Kidney glomerular epithelial cell (primary cell): ENCODE results near the gene PIP5K1B.

ENCODE experiments used
- DNase-seq: peaks from one replicate; lab custom pipeline; 2025; lab: John Stamatoyannopoulos, UW

Gene PIP5K1B

DNA sequence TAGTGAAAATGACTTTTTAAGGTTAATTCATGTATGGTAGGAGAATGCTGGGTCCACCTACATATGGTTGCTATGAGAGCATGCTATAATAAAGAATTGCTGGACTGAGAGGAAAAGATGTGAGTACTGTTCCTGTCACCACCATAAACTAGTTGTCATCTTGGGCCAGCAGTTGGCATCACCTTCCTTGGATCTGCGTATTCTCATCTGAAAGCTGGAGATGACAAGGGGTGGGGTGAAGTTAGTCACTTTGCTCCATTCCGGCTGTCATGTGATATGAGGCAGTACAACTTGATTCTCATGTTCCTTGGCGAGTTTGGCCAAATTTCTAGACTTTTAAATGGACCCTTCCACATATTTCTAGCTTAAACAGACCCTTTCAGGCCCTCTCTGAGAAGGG is 33.3 kb downstream of the PIP5K1B start:
- DNase-seq = no peak

DNA sequence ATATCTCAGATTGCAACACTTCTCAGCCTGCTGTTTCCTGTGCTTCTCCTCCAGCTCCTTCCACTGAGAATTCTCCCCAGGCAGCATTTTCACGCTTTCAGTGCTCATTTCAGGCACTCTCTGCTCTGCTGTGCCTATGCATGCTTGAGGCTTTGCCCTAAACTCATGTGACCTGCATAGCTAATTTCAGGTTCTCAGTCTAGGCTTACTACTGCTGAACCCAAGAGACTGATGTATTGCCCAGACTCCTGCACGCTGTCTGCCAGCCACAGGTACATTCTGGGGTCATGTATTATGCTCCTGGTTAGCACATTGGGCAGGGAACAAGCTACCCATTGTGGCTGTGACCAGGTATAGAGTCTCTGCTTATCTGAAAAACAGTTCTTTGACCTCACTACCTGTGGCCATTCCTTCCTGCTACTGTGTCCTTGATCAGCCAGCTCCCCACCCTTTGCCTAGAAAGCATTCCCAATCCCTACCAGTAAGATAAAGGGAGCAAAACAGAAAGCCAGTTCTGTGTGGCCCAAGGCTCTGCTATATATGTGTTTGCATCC is 34.7 kb downstream of the PIP5K1B start:
- no peak for DNase-seq

DNA sequence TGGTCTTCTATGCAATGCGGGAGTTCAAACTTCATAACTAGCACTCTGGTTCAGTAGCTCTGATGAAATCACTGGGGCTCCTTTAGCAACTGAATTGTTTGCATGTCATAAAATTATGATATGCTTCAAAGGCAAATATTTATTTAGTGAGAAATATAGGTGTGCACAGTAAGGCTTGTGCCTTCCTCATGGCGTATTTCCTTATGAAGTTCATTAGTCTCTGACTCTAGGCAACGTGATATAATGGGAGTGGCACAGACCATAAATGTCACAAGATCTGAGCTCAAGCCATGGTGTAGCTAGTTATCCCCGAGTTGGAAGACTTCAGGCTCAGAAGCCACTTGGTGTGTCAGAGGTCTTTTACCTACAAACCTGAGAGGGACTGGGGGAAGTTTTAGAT is 35.5 kb downstream of the PIP5K1B start:
- DNase-seq = no peak

DNA sequence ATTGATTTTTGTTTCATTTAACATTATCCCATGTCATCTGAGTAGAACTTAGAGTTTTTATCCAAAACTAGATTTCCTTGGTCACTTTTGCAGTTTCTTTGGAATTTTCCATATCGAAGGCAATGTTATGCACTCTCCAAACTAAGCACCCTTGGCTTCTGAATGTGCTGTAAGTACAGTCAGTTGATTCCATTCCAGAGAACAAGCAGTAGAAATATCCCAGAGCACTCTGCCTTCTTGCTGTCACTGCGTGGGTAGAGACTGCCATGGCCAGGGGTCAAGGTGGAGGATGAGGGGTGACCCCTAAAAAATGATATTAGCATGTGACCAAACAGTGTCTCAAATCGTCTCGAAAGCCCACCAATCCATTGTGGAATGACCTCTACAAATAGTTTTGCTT is 36.2 kb downstream of the PIP5K1B start:
- DNase-seq = no peak

DNA sequence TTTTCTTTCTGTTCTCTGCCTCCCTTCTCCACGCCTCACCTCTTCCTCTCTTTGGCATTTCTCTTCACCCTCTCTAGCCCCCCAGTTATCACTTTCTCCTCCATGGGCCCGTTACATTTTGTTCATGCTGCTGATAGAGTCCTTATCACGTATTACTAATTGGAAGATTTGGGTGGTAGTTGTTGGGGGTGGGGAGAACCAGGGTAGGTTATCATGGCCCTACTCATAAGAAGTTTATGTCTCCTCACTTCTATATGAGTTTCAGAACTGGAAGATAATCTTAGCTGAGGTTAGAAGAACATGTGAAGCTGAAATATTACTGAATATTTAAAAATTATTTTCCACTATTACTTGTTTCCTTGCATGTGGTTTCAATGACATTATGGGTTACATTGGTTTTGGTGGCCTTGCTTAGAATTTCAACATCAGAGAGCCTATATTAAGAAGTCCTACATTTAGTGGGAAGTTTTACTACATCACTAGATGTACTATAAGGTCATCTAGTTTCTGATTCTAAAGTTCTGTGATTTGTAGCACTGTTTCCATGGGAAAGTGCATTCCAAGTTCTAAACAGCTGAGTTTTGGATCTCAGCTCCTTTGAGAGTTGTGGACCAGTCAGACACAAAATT is 36.8 kb downstream of the PIP5K1B start:
- DNase-seq = no peak

DNA sequence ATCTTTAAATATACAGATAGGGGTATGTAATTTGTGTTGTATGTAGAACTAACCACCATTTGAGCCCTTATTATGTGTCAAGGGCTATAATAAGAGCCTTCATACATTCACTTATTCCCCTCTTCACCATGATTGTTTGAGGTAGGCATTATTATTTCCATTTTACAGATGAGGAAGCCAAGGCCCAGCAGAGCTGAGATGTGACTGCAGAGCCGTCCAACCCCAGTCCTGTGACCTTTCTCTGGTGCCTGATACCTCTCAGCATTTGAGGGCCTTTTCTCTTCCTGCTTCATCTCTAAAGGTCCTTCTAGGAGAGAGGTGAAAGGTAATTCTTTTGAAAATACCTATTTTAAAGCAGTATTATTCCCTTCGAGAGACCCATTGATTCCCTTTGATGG is 37.3 kb downstream of the PIP5K1B start:
- DNase-seq = no peak

DNA sequence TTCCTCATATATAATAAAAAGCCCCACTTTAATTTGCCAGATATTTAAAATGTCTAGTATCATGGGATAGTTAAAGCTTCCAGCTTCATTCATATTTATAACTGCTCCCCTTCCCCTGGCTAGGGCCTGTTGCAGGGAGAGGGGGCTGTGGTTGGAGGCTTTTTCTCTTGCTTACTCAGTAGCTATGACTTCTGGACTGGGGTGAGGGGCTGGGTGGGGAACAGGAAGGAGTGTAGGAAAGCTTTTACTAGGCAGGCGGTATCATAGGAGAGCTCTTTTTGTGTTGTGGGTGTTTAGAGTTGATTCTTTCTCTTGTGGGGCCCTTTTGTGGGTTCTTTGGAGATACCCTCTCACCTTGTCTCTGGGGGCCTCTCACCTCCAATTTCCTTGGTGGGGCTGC is 39.4 kb downstream of the PIP5K1B start:
- no peak for DNase-seq

DNA sequence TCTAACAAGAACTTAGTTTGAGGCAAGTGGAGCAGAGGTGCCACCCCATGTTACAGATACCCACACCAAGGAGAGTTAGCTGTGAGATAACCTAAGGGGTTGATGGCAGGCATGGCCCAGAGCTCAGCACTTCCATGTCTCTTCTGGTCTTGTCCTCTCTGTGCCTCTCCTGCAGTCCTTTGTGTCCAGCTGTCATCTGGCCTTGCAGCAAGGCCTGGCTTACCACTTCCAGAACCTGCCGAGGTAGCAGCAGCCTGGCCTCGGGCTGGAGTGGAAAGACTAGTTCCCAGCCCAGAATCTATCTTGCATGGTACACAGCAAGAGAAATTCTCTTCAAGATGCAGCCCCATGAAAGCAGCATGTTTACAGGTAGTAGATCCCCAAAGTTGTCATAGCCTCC is 41.5 kb downstream of the PIP5K1B start:
- DNase-seq = no peak

DNA sequence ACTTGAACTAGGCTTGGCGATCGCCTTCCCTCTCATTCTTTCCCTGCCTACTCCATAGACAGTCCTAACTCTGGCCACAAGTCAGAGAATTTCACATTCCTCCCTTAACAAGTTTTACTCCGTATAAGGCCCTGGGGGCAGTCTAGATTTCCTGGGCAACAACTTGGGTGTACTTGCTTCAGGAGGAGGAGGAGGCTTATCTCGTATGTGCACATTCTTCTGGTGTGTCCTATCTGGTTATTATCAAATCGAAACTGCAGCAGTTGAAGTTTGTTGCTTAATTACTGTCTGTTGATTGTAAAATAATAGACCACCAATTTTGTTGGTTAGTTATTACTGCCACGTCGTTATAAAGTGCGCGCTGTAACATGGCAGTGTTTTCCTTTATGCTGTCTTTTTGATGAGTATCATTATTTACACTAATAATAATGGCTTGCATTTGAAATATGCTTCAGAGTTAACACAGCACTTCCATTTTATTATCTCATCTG is 42.0 kb downstream of the PIP5K1B start:
- no peak for DNase-seq

DNA sequence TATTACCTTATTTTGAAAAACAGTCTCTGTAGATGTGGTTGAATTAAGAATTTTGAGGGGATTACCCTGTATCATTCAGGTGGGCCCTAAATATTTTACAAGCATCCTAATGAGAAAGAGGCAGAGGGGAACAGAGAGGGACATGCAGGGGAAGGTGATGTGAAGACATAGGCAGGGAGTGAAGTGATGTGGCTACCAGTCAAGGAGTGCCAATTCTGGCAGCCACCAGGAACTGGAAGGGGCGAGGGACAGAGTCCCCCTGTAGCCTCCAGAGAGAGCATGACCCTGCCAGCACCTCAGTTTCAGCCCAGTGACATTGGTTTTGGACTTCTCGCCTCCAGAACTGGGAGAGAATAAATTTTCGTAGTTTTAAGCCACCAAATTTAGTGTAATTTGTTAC is 44.1 kb downstream of the PIP5K1B start:
- no peak for DNase-seq

DNA sequence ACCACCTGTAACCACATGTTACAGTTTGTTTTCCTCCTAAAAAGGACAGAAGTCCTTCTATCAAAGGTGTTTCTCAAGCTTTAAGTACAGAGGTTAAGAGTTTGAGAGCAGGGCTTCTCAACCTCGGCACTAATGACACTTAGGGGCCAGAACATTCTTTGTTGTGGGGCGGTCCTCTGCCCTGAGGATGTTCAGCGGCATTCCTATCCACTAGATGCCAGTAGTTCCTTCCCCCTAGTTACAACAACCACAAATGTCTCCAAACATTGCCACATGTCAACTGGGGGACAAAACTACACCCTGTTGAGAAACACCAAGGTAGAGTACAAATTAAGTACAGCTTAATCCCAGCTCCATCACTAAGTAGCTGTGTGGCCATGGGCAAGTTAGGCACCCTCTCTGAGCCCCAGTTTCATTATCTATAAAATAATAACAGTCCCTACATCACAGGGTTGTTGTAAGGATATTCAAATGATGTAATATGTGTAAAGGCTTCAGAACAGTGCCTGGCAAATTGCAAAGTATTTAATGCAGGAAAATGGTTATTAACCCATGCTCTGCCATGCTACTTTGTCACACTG is 44.6 kb downstream of the PIP5K1B start:
- no peak for DNase-seq

DNA sequence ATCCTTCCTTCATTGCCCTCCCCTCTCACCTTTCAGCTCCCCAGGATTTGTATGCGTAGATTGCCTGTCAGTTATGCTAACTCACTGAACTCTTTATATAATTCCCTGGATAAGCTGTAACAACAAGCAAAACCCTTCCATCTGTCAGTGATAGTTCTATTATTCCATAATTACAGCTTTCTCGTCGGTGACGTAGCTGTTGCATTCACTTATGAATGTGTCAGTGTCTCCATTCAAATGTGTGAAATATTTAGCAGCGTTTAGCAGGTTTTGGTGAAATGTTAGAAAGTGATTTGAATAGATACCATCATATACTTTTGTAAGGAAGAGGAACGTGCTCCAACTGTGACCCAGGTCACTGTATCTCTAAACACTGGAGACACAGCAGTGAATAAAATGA is 45.2 kb downstream of the PIP5K1B start:
- no peak for DNase-seq

DNA sequence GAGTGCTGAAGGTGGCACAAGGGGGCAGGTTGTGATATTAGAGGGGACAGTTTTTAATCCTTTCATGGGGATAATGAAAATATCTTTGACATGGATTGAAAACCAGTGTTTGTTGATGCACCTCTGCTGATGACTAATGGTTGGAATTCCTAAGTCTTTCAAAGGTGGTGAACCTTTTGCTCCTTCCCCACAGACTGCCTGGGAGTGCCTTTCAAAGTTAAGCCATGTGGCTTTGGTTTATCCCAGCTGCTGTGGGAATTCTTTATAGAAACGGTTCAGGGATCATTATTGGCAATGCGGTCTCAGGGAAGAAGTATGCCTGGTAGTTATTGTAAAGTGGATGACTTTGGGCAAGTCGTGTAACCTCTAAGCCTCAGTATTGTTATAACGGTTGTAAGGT is 45.7 kb downstream of the PIP5K1B start:
- peak; percentile 48 for DNase-seq

DNA sequence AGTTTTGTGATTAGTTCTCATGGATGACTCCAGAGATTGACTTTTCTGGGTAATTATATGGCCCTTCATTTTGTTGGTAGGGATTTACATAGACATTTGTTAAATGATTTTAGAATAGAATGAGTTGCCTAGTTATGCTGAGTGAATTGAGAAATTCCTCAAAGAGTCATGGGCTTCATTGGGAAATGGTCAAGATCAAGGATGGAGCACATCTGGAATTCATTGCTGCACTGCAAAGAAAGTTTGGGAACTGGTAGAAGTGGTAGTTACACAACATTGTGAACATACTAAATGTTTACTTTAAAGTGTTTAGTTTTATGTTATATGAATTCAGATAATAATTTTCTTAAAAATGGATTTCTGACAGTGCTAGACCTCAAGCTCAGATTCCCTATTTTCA is 46.5 kb downstream of the PIP5K1B start:
- no peak for DNase-seq

DNA sequence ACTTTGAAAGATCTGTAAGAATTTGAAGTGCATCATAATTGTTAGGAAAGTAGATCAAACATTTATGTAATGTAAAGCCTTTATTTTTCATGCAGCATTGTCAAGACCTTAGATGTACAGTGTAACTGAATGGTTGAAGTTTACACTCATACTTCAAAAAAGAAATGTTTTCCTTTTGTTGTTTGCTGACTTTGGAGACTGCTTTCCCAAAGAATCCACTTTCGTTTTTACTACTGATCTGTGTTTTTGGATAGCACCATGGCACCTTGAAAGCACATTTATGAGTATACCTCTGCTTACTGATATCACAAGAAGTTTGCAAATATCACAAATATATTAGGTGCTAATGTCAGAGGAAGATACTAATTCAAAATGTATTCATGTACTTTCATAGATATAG is 50.0 kb downstream of the PIP5K1B start:
- DNase-seq = no peak

DNA sequence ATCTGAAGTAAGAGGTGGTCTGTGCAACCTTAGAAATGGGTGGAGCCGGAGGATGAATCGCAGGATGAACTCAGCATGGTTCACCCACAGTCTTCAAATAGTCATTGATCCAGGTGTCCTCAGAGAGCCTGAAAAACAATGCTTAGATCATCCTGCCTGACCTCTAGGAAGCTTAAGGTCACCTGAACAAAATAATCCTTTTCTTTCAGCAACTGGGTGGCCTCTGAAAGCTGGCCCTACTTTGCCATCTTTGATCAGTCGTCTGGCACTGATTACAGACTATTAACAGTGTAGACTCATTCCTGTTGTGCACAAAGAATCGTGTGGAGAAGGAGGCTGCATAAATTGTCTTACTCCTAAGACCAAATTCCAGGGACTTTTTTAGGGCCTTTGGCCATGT is 50.7 kb downstream of the PIP5K1B start:
- DNase-seq = no peak

DNA sequence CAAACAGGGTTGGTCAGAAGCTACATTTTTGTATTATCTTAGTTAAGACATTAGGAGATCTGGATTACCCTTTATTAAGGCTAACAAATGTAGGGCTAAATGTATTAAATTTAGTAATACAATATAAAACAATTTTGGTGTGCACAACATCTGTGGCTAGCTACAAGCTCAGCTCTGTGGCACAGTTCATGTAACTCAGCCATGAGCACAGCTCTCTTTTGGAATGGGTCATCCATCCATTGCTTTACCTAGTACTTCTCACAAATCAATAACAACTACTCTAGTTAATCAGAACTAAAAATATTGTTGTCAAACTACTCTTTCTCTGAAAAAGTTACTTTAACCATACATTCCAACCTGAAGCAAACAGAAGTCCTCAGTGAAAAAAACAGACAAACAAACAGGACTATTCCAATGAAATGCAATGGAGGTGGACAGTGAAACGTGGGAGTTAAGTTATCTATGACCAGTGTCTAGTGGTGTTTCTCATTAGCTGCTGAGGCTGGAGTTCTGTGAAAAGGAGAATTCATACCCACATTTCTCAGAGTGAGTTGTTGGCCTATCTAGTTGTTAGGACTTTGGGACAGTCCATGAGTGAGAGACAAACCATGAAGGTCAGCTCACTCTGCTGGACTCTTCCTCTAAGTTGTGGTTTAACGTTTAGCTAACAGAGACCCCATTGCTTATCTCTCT is 55.1 kb downstream of the PIP5K1B start:
- DNase-seq = no peak

DNA sequence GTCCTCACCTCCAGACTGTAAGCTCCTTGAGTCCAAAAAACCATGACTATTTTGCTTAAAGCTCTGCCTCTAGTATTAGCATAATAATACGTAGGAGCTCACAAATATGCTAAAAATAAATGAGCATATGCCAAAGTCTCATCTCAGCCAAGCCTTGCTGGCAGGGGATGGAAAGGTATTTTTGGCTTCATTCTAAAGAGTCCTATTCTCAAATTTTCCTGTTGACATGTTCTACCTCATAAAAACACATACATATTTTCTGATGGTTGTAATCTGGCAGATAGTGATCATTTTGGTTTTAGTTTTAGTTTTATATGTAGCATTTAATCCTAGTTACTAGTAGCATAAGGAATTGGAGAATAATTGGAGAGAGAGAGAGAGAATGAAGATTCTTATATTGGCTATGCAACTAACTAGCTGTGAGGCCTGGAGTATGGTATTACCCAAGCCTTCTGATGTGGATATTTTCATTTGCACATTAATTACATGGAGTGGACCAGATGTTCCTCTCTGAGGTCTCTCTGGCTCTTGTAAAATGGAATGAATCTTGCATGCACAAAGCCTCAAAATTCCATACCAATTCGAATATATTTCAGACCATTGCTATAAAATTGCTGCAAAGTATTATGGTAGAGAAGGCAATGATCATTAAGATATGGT is 55.8 kb downstream of the PIP5K1B start:
- DNase-seq = no peak

DNA sequence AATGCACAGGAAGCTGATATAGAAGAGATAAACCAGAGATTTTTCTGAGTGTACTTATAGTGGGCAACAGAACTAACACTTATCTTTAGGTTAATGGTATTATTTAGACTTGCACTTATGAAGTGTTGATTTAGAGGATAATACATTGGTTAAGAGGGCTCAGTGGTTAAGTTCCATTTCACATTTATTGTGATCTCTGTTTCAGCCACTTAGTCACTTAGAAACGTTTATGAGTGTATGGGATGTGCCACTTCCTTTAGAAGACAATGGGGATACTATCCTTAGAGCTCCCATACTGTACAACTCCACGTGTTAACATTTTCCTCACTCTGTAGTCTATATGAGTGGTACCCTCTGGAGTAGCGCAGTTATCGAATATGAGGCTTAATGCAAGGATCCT is 57.5 kb downstream of the PIP5K1B start:
- DNase-seq = no peak

DNA sequence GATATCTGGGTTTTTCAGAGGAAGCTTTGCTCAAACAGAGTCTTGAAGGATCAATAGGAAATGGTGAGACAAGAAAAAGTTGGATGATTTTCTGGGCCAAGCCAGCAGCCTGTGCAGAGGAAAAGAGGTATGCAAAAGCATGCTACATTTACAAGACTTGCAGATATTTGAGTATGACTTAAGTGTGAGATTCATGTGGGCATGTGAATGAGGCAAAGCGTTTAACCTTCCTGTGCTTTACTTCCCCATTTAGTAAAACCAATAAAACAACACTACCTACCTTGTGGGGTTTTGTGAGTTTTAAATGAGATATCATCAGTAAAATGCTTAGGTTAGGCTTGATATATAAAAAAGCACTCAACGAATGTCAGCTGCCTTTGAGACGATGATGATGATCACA is 58.1 kb downstream of the PIP5K1B start:
- DNase-seq = no peak

DNA sequence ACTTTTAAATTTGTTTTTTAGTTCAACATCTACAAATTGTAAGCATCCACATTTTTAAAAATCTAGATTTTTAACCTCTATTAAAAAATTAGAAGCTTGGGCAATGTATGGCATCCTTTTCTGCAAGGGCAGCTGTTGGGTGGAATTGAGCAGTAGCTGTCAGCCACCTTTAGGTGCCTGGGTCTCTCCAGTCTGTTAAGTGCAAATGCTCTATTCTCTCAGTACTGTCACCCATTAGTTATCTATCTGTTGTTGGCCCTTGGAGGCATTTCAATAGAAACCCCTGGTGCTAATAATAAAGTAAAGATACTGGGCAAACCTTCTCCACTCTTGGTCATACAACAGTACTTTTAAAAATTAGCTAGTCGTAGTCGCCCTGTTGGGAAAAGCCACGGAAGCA is 63.6 kb downstream of the PIP5K1B start:
- DNase-seq = no peak

DNA sequence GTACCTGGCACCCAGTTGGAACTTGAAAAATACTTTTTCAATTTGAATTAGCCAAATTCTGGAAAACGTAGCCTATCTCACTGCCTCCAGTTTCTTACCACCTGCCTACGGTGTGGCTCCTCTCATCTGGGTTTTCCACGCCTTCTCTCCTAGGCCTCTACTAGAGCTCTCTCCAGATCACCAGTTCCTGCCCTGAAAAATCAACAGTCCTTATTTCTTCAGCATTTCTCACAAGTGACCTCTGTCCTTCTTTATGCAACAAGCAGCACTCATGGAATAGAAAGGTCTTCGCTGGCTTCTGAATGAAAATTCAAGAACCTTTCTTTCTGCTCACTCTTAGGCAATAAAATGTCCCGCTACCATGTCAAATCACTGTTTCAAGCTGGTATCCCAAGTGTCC is 64.8 kb downstream of the PIP5K1B start:
- no peak for DNase-seq

DNA sequence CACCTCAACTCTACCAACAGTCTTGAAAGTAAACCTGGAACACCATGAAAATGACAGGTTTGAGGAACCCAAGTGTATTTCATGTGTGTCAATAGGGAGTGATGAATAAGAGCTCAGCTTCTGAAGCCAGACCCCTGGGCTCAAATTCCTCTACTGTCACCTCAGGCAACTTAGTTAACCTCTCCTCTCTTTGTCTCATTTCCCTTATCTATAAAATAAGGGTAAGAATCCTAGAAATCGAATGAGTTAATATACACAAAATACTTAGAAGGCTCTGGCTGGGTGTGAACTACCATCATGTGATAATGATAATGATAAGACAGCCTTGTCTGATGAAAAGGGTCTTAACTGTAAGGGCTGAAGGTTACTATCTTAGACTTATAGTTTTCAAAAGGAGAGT is 66.3 kb downstream of the PIP5K1B start:
- no peak for DNase-seq
